NCI-H1105 (cell line): ENCODE measurements around the gene NUDCD3.

Experiments
- DNase-seq: peaks from one replicate; lab custom pipeline; 2025; lab: John Stamatoyannopoulos, UW

Gene NUDCD3

GRCh38 chr7:44353668-44354067 is 136.8 kb downstream of the NUDCD3 start:
- DNase-seq = no peak

- DNase-seq = no peak
These were observed 141.3 kb downstream of the NUDCD3 start for GRCh38 chr7:44348851-44349781.

GRCh38 chr7:44348300-44348699 is 142.2 kb downstream of the NUDCD3 start:
- DNase-seq = no peak

- DNase-seq = no peak
These were observed 142.8 kb downstream of the NUDCD3 start for GRCh38 chr7:44347546-44348114.

- no peak for DNase-seq
These were observed 144.4 kb downstream of the NUDCD3 start for GRCh38 chr7:44346063-44346462.

GRCh38 chr7:44341401-44341800 is 149.1 kb downstream of the NUDCD3 start:
- no peak for DNase-seq

- DNase-seq = no peak
These were observed 151.9 kb downstream of the NUDCD3 start for GRCh38 chr7:44338600-44338999.

GRCh38 chr7:44336491-44336890 is 154.0 kb downstream of the NUDCD3 start:
- DNase-seq = no peak

- no peak for DNase-seq
These were observed 155.3 kb downstream of the NUDCD3 start for GRCh38 chr7:44335184-44335583.

- DNase-seq = no peak
These were observed 155.7 kb downstream of the NUDCD3 start for GRCh38 chr7:44334734-44335097.

GRCh38 chr7:44333911-44334733 is 156.3 kb downstream of the NUDCD3 start:
- no peak for DNase-seq

- DNase-seq = no peak
These were observed 158.8 kb downstream of the NUDCD3 start for GRCh38 chr7:44331682-44332081.

- DNase-seq = no peak
These were observed 160.1 kb downstream of the NUDCD3 start for GRCh38 chr7:44330331-44330730.

GRCh38 chr7:44329888-44330287 is 160.6 kb downstream of the NUDCD3 start:
- DNase-seq = no peak
